Measurements from ENCODE around the gene RPTN. TPM values are rescaled to one million over a fixed set of nuclear protein-coding genes. Genes with fewer than 3 reads are reported as not detected.

RPTN gene
- total RNA-seq (2021), result not detected in 2 replicates
- Bru-seq, nascent RNA, result not detected
- BruChase-seq, experiment 1, labeled RNA remaining after a 2-hour chase, result not detected
- BruChase-seq, experiment 2, labeled RNA remaining after a 6-hour chase, result not detected
- long read RNA-seq, result 0 reads

GRCh38 chr1:152159144-152159543, at the start of gene RPTN:
Gene RPTN (minus strand): TSS chr1:152159228. CDS start chr1:152157889, 1,339 bp downstream.
- ChIA-PET CTCF (interaction anchor here (0.9 kb wide), 1 partner anchor 27 kb away, joined by 3 read pairs; no protein-coding TSS in a partner anchor), POLR2A (ENCODE audit: unreplicated experiment) (interaction anchor here (0.7 kb wide), 1 partner anchor 761 kb away, joined by 12 read pairs; no protein-coding TSS in a partner anchor)

GRCh38 chr1:152198982-152199381, 40.0 kb upstream of the RPTN start:
- Histone ChIP-seq H3K9me3 (ENCODE audit: insufficient read depth, low read depth) (no peaks in the 10 kb centered on the region), H3K27ac (no peak overlapping the region), H3K36me3 (ENCODE audit: low read depth) (no peaks in the 10 kb centered on the region), H3K4me3 (no peak overlapping the region), H4K20me1 (ENCODE audit: insufficient read depth) (no peaks in the 10 kb centered on the region), H3K9me2 (ENCODE audit: insufficient read depth) (no peaks in the 10 kb centered on the region), H3F3A (ENCODE audit: insufficient read depth, low read depth) (no peaks in the 10 kb centered on the region), H3K4me2 (no peak overlapping the region), H3K4me1 (replicated peaks; ENCODE audit: insufficient read depth) (no peaks in the 10 kb centered on the region), H3K27me3 (ENCODE audit: insufficient read depth, low read depth) (peaks cover 36% of the 10 kb centered on the region), H3K79me2 (ENCODE audit: low read depth) (no peaks in the 10 kb centered on the region), H2AFZ (no peak overlapping the region)
- no peak for TF ChIP-seq EZH2 (IDR thresholded peaks at IDR 0.05; ENCODE audit: low read depth)
- TF ChIP-seq CTCF (conservative IDR thresholded peaks at IDR 0.05), result no peak
- DNase-seq, result no peak
- ChIA-PET POLR2A (ENCODE audit: unreplicated experiment) (no interaction called here), CTCF (no interaction called here)
- intact Hi-C loops (cut with micrococcal nuclease; ENCODE audit: unreplicated experiment), result no loop called here
- BruUV-seq (replicated peaks), result no TSS peak

More at GRCh38 chr1:152159144-152159543, at the start of gene RPTN:
- Histone ChIP-seq H3K36me3 (ENCODE audit: low read depth) (no peaks in the 10 kb centered on the region), H3K27ac (no peak within 1 kb of the TSS), H3K27me3 (ENCODE audit: insufficient read depth, low read depth) (no peaks in the 10 kb centered on the region), H3K4me2 (no peak within 1 kb of the TSS), H3K9me2 (ENCODE audit: insufficient read depth) (no peaks in the 10 kb centered on the region), H3K79me2 (ENCODE audit: low read depth) (no peaks in the 10 kb centered on the region), H4K20me1 (ENCODE audit: insufficient read depth) (no peaks in the 10 kb centered on the region), H3F3A (ENCODE audit: insufficient read depth, low read depth) (peaks cover 17% of the 10 kb centered on the region; the same call in 1 of the 2 replicates), H3K4me1 (replicated peaks; ENCODE audit: insufficient read depth) (peaks cover 22% of the 10 kb centered on the region), H3K9me3 (ENCODE audit: insufficient read depth, low read depth) (no peaks in the 10 kb centered on the region), H2AFZ (no peak within 1 kb of the TSS), H3K4me3 (no peak within 1 kb of the TSS)
- TF ChIP-seq CTCF (conservative IDR thresholded peaks at IDR 0.05) (no peak), EZH2 (IDR thresholded peaks at IDR 0.05; ENCODE audit: low read depth) (no peak)
- no peak for DNase-seq
- BruUV-seq (replicated peaks), result no TSS peak
- intact Hi-C loops (cut with micrococcal nuclease; ENCODE audit: unreplicated experiment), result no loop called here

GRCh38 chr1:152197361-152197941, 38.4 kb upstream of the RPTN start:
- H4K20me1 ChIP-seq (ENCODE audit: insufficient read depth), result no peaks in the 10 kb centered on the region
- intact Hi-C loops (cut with micrococcal nuclease; ENCODE audit: unreplicated experiment), result no loop called here
- no peak overlapping the region for H3K4me3 ChIP-seq
- no peaks in the 10 kb centered on the region for H3K9me2 ChIP-seq (ENCODE audit: insufficient read depth)
- BruUV-seq (replicated peaks), result no TSS peak
- H2AFZ ChIP-seq, result no peak overlapping the region
- H3K36me3 ChIP-seq (ENCODE audit: low read depth), result no peaks in the 10 kb centered on the region
- no peaks in the 10 kb centered on the region for H3F3A ChIP-seq (ENCODE audit: insufficient read depth, low read depth)
- H3K9me3 ChIP-seq (ENCODE audit: insufficient read depth, low read depth), result no peaks in the 10 kb centered on the region
- DNase-seq, result no peak
- H3K4me2 ChIP-seq, result no peak overlapping the region
- peaks cover 44% of the 10 kb centered on the region for H3K27me3 ChIP-seq (ENCODE audit: insufficient read depth, low read depth)
- no peak overlapping the region for H3K27ac ChIP-seq
- H3K79me2 ChIP-seq (ENCODE audit: low read depth), result no peaks in the 10 kb centered on the region
- POLR2A ChIA-PET (ENCODE audit: unreplicated experiment), result no interaction called here
- TF ChIP-seq EZH2 (IDR thresholded peaks at IDR 0.05; ENCODE audit: low read depth) (no peak), CTCF (conservative IDR thresholded peaks at IDR 0.05) (no peak)
- CTCF ChIA-PET, result no interaction called here
- no peaks in the 10 kb centered on the region for H3K4me1 ChIP-seq (replicated peaks; ENCODE audit: insufficient read depth)

Data from PC-9 (cell line).